ENCODE data around the gene ABHD15.

GRCh38 chr17:29615048-29615385 is 48.2 kb upstream of the ABHD15 start:
- peak in 1 of 6 experiments; percentile 7 for TF ChIP-seq CTCF (IDR thresholded peaks at IDR 0.05)
- no peak for TF ChIP-seq POLR2A (IDR thresholded peaks at IDR 0.05)

All from Peyer's patch (tissue), 4 donors.